Peyer's patch (tissue), 4 donors: Measurements from ENCODE around the gene RPLP2.

Source experiments
- POLR2A ChIP-seq, 2 donors: fragments of 450-650 bp; IDR thresholded peaks; one replicate each; pipeline ENCODE4 v1.5.1; 2017; ENCODE audit warnings: antibody characterized with exemption in 2 of 2, mild to moderate bottlenecking in 2 of 2, moderate library complexity in 2 of 2
- TF ChIP-seq, protein P1 (sequence below), 6 experiments: fragments of 450-650 bp in 4 of 6; fragments of 200-600 bp in 2 of 6; sonication (generic) in 1 of 6; IDR thresholded peaks; one replicate each; pipeline ENCODE4 v1.5.1; 2017 to 2019; ENCODE audit warnings: antibody characterized with exemption in 6 of 6, mild to moderate bottlenecking in 3 of 6, moderate library complexity in 1 of 6

DNA sequence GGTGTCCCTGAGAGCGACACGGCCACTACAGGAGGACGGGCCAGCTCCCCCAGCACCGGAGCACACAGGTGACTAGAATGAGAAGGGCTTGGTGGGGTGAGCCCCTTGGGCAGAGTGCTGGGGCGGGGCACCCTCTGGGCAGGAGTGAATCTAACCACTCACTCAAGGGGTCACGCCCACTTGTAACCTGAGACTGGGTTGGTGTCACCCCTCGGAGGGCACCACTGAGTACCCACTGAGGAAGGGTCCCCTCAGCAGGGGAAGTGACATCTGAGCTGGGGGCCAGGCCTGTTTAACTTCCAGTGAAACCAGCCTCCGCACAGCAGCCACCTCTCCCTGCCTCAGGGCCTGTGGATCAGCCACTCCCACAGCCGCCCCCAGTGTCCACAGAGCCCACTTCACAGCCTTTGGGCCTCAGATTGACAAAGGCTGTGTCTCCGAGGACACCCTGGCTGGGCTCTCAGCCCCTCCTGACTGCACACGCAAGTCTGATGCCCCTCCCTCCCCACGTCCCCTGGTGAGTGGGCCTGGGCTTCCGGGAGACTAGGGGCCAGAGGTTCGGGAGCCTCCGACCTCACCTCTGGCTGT lies 38.1 kb upstream of the RPLP2 start:
- TF ChIP-seq, protein P1, sequence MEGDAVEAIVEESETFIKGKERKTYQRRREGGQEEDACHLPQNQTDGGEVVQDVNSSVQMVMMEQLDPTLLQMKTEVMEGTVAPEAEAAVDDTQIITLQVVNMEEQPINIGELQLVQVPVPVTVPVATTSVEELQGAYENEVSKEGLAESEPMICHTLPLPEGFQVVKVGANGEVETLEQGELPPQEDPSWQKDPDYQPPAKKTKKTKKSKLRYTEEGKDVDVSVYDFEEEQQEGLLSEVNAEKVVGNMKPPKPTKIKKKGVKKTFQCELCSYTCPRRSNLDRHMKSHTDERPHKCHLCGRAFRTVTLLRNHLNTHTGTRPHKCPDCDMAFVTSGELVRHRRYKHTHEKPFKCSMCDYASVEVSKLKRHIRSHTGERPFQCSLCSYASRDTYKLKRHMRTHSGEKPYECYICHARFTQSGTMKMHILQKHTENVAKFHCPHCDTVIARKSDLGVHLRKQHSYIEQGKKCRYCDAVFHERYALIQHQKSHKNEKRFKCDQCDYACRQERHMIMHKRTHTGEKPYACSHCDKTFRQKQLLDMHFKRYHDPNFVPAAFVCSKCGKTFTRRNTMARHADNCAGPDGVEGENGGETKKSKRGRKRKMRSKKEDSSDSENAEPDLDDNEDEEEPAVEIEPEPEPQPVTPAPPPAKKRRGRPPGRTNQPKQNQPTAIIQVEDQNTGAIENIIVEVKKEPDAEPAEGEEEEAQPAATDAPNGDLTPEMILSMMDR (IDR thresholded peaks at IDR 0.05), result no peak
- no peak for TF ChIP-seq POLR2A (IDR thresholded peaks at IDR 0.05)
